ENCODE measurements around the gene SEMA4F. TPM values are rescaled to one million over a fixed set of nuclear protein-coding genes. Genes with fewer than 3 reads are reported as not detected.

SEMA4F gene
- total and polyA plus RNA-seq, 8 donors = 0.46 to 65.3 (median 3.3) TPM

GRCh38 chr2:74632209-74632938 is 21.7 kb upstream of the SEMA4F start:
- H3K4me3 ChIP-seq = no peak overlapping the region
- peaks cover 0 to 7% (median 0%) of the 10 kb centered on the region in 4 donors for H3K4me1 ChIP-seq
- WGBS, 5 donors = 71 to 81% (median 78%) methylated on average over 3 of the region's 3 CpGs
- H3K27me3 ChIP-seq = no peaks in the 10 kb centered on the region
- TF ChIP-seq CTCF (IDR thresholded peaks at IDR 0.05) (no peak), POLR2AphosphoS5 (IDR thresholded peaks at IDR 0.05) (no peak), EP300 (IDR thresholded peaks at IDR 0.05) (no peak), POLR2A (IDR thresholded peaks at IDR 0.05) (no peak)
- intact Hi-C loops (cut with DNase I; ENCODE audit: low total_unique reads) = no loop called here
- no peaks in the 10 kb centered on the region for H3K9me3 ChIP-seq
- no peak for DNase-seq
- no peaks in the 10 kb centered on the region for H3K36me3 ChIP-seq
- H3K27ac ChIP-seq = no peak overlapping the region

GRCh38 chr2:74632939-74633312 is 21.1 kb upstream of the SEMA4F start:
- Histone ChIP-seq H3K27me3 (no peaks in the 10 kb centered on the region), H3K27ac (no peak overlapping the region), H3K36me3 (no peaks in the 10 kb centered on the region), H3K4me3 (no peak overlapping the region), H3K4me1 (peaks cover 0 to 7% (median 0%) of the 10 kb centered on the region in 4 donors), H3K9me3 (no peaks in the 10 kb centered on the region)
- TF ChIP-seq POLR2A (IDR thresholded peaks at IDR 0.05) (no peak), CTCF (IDR thresholded peaks at IDR 0.05) (no peak), POLR2AphosphoS5 (IDR thresholded peaks at IDR 0.05) (no peak), EP300 (IDR thresholded peaks at IDR 0.05) (no peak)
- intact Hi-C loops (cut with DNase I; ENCODE audit: low total_unique reads) = no loop called here
- no peak for DNase-seq

- no peaks in the 10 kb centered on the region for H3K36me3 ChIP-seq
- H3K4me3 ChIP-seq = no peak overlapping the region
- no peak for TF ChIP-seq POLR2A (IDR thresholded peaks at IDR 0.05)
- no peak for TF ChIP-seq CTCF (IDR thresholded peaks at IDR 0.05)
- TF ChIP-seq POLR2AphosphoS5 (IDR thresholded peaks at IDR 0.05) = no peak
- TF ChIP-seq EP300 (IDR thresholded peaks at IDR 0.05) = no peak
- H3K4me1 ChIP-seq = no peaks in the 10 kb centered on the region
- WGBS, 5 donors = 69 to 86% (median 78%) methylated on average over 2 of the region's 2 CpGs
- intact Hi-C loops (cut with DNase I; ENCODE audit: low total_unique reads) = no loop called here
- H3K9me3 ChIP-seq = no peaks in the 10 kb centered on the region
- peaks cover 0 to 7% (median 0%) of the 10 kb centered on the region in 3 donors for H3K27me3 ChIP-seq
- no peak overlapping the region for H3K27ac ChIP-seq
- no peak for DNase-seq
These were observed 14.5 kb upstream of the SEMA4F start for GRCh38 chr2:74639550-74639949.

- Histone ChIP-seq H3K36me3 (no peaks in the 10 kb centered on the region), H3K9me3 (no peaks in the 10 kb centered on the region), H3K4me1 (no peaks in the 10 kb centered on the region), H3K27me3 (peaks cover 0 to 33% (median 14%) of the 10 kb centered on the region in 3 donors), H3K4me3 (no peak overlapping the region), H3K27ac (no peak overlapping the region)
- DNase-seq = no peak
- no peak for TF ChIP-seq CTCF (IDR thresholded peaks at IDR 0.05)
- no peak for TF ChIP-seq POLR2AphosphoS5 (IDR thresholded peaks at IDR 0.05)
- TF ChIP-seq POLR2A (IDR thresholded peaks at IDR 0.05) = no peak
- no peak for TF ChIP-seq EP300 (IDR thresholded peaks at IDR 0.05)
- intact Hi-C loops (cut with DNase I; ENCODE audit: low total_unique reads) = no loop called here
- 66 to 78% (median 73%) methylated on average over 4 of the region's 4 CpGs for WGBS, 5 donors
These were observed 8.7 kb upstream of the SEMA4F start for GRCh38 chr2:74645344-74645743.

Data from stomach (tissue), 9 donors.